ENCODE results near the gene UNC45A. TPM values are rescaled to one million over a fixed set of nuclear protein-coding genes. Genes with fewer than 3 reads are reported as not detected.

The UNC45A gene
- total RNA-seq, 2 donors from 2014 or later = 42.8 to 85.0 TPM

DNA sequence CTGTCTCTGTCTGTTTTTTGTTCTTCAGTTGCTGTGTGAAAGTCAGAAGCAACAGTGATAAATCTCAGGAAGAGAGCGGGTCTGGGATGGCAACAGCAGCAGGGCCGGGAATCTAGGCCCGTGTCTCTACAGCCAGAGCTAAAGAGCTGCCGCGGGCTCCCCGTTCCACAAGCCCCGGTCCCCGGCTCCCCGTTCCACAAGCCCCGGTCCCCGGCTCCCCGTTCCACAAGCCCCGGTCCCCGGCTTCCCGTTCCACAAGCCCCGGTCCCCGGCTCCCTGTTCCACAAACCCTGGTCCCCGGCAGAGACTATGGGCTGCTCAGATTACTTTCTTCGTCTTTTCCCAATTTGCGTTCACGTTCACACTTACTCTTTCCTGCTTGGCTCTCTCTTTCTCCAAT is 39.1 kb downstream of the UNC45A start:
- 94 to 96% methylated on average over 17 to 21 of the region's 21 CpGs for WGBS, 2 donors
- ATAC-seq (no peak), DNase-seq (no peak)
- no peaks in the 10 kb centered on the region for H3K27me3 ChIP-seq
- intact Hi-C loops (cut with DNase I) = no loop called here
- no peaks in the 10 kb centered on the region for H3K9me3 ChIP-seq
- H3K4me1 ChIP-seq = no peaks in the 10 kb centered on the region
- no peak overlapping the region for H3K27ac ChIP-seq
- H3K36me3 ChIP-seq (replicated peaks in 1 of 2; ENCODE audit: insufficient read depth in 1 of 2, low read depth in 2 of 2) = no peaks in the 10 kb centered on the region
- H3K4me3 ChIP-seq = no peak overlapping the region
- TF ChIP-seq POLR2A (IDR thresholded peaks at IDR 0.05) (no peak), CTCF (IDR thresholded peaks at IDR 0.05) (no peak)

DNA sequence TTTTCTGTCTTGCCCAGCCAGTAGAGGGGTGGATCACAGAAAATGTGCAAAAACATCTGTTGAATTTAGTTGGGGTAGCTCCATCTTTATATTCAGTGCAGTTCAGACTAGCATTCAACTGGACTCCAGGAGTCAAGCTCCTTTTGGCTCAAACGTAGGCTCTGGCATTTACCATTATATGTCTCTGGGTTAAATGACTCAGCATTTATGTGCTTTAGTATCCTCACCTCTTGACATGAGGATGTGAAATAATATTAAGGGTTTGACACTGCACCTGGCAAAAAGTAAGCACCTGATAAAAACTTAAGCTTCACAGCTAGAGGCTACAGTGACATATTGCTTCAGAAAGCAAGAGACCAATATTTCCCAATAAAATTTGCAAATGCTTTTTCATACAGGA is 44.5 kb downstream of the UNC45A start:
- no peak for ATAC-seq

GRCh38 chr15:90981681-90982080 is 46.6 kb downstream of the UNC45A start:
- ATAC-seq = no peak
- Histone ChIP-seq H3K27ac (no peak overlapping the region), H3K9me3 (no peaks in the 10 kb centered on the region), H3K36me3 (replicated peaks in 1 of 2; ENCODE audit: insufficient read depth in 1 of 2, low read depth in 2 of 2) (no peaks in the 10 kb centered on the region), H3K4me3 (no peak overlapping the region), H3K4me1 (no peaks in the 10 kb centered on the region), H3K27me3 (no peaks in the 10 kb centered on the region)
- TF ChIP-seq POLR2A (IDR thresholded peaks at IDR 0.05) (no peak), CTCF (IDR thresholded peaks at IDR 0.05) (no peak)
- no peak for DNase-seq
- 84 to 91% methylated on average over 6 of the region's 6 CpGs for WGBS, 2 donors
- intact Hi-C loops (cut with DNase I) = no loop called here

More for the DNA sequence above, 44.5 kb downstream of the UNC45A start:
- intact Hi-C loops (cut with DNase I) = no loop called here
- no peak overlapping the region for H3K27ac ChIP-seq
- 29 to 46% methylated on average over 1 of the region's 1 CpG for WGBS, 2 donors
- TF ChIP-seq POLR2A (IDR thresholded peaks at IDR 0.05) (no peak), CTCF (IDR thresholded peaks at IDR 0.05) (no peak)
- no peak for DNase-seq
- no peaks in the 10 kb centered on the region for H3K27me3 ChIP-seq
- H3K36me3 ChIP-seq (replicated peaks in 1 of 2; ENCODE audit: insufficient read depth in 1 of 2, low read depth in 2 of 2) = no peaks in the 10 kb centered on the region
- H3K4me1 ChIP-seq = no peaks in the 10 kb centered on the region
- no peak overlapping the region for H3K4me3 ChIP-seq
- H3K9me3 ChIP-seq = no peaks in the 10 kb centered on the region

GRCh38 chr15:90982135-90982534 is 47.0 kb downstream of the UNC45A start:
- H3K9me3 ChIP-seq = no peaks in the 10 kb centered on the region
- intact Hi-C loops (cut with DNase I) = no loop called here
- no peaks in the 10 kb centered on the region for H3K27me3 ChIP-seq
- no peak overlapping the region for H3K4me3 ChIP-seq
- TF ChIP-seq POLR2A (IDR thresholded peaks at IDR 0.05) = no peak
- TF ChIP-seq CTCF (IDR thresholded peaks at IDR 0.05) = no peak
- DNase-seq (no peak), ATAC-seq (no peak)
- H3K36me3 ChIP-seq (replicated peaks in 1 of 2; ENCODE audit: insufficient read depth in 1 of 2, low read depth in 2 of 2) = no peaks in the 10 kb centered on the region
- H3K4me1 ChIP-seq = no peaks in the 10 kb centered on the region
- H3K27ac ChIP-seq = no peak overlapping the region
- 89 to 93% methylated on average over 5 of the region's 5 CpGs for WGBS, 2 donors

DNA sequence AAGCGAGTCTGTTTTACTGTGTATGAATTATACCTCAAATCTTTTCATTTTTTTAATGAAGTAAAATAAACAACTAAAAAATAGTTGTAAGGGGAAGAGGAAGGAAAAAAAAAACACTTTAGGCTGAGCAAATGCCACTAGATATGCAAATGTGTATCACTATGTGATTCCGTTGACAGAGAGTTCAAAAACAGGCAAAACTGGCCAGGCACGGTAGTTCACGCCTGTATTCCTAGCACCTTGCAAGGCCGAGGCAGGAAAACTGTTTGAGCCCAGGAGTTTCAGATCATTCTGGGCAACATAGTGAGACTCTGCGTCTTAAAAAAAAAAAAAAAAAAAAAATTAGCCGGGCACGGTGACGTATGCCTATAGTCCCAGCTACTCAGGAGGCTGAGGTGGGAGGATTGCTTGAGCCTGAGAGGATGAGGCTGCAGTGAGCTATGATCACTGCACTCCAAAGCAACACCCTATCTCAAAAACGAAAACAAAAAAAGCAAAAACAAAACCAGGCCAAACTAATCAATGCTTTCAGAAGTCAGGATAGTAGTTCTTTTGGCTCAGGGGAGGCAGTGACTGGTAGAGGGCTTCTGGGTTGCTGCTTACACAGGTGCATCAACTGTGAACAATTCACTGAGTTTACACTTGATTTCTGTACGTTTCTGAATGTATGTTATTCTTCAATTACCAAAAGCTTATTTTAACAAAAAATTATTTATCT is 51.9 kb downstream of the UNC45A start:
- H3K4me1 ChIP-seq = peaks cover 5% of the 10 kb centered on the region
- no peaks in the 10 kb centered on the region for H3K9me3 ChIP-seq
- H3K27me3 ChIP-seq = no peaks in the 10 kb centered on the region
- no peak for ATAC-seq
- no peak overlapping the region for H3K27ac ChIP-seq
- TF ChIP-seq CTCF (IDR thresholded peaks at IDR 0.05) = no peak
- TF ChIP-seq POLR2A (IDR thresholded peaks at IDR 0.05) = no peak
- no peaks in the 10 kb centered on the region for H3K36me3 ChIP-seq (replicated peaks in 1 of 2; ENCODE audit: insufficient read depth in 1 of 2, low read depth in 2 of 2)
- no peak for DNase-seq
- intact Hi-C loops (cut with DNase I) = no loop called here
- 52 to 61% methylated on average over 11 of the region's 11 CpGs for WGBS, 2 donors
- no peak overlapping the region for H3K4me3 ChIP-seq
